ENCODE results near the gene SETBP1. TPM values are rescaled to one million over a fixed set of nuclear protein-coding genes. Genes with fewer than 3 reads are reported as not detected.

SETBP1 gene
- total RNA-seq, 1 donor from 2014 or later: 80.0 TPM

GRCh38 chr18:44791520-44791919 is 110.8 kb downstream of the SETBP1 start:
- peaks cover 56% of the 10 kb centered on the region for H3K4me1 Mint-ChIP-seq (ENCODE audit: unreplicated experiment)
- no peaks in the 10 kb centered on the region for H3K27me3 Mint-ChIP-seq (ENCODE audit: unreplicated experiment)
- peaks cover 16% of the 10 kb centered on the region for H3K36me3 Mint-ChIP-seq (ENCODE audit: unreplicated experiment)
- H3K27ac Mint-ChIP-seq (ENCODE audit: unreplicated experiment): no peak overlapping the region
- H3K9me3 Mint-ChIP-seq (ENCODE audit: unreplicated experiment): no peaks in the 10 kb centered on the region
- TF ChIP-seq CTCF (IDR thresholded peaks at IDR 0.05): no peak
- DNase-seq (ENCODE audit: extremely low spot score, unreplicated experiment): no peak
- no peak overlapping the region for H3K4me3 Mint-ChIP-seq (ENCODE audit: unreplicated experiment)

- Mint-ChIP-seq H3K4me3 (ENCODE audit: unreplicated experiment) (no peak overlapping the region), H3K9me3 (ENCODE audit: unreplicated experiment) (no peaks in the 10 kb centered on the region), H3K4me1 (ENCODE audit: unreplicated experiment) (peaks cover 48% of the 10 kb centered on the region), H3K36me3 (ENCODE audit: unreplicated experiment) (peaks cover 15% of the 10 kb centered on the region), H3K27ac (ENCODE audit: unreplicated experiment) (peak overlapping the region; percentile 64), H3K27me3 (ENCODE audit: unreplicated experiment) (no peaks in the 10 kb centered on the region)
- no peak for DNase-seq (ENCODE audit: extremely low spot score, unreplicated experiment)
- no peak for TF ChIP-seq CTCF (IDR thresholded peaks at IDR 0.05)
Measured at GRCh38 chr18:44792456-44793061, 111.9 kb downstream of the SETBP1 start.

- H3K4me1 Mint-ChIP-seq (ENCODE audit: unreplicated experiment): peaks cover 48% of the 10 kb centered on the region
- peak overlapping the region; percentile 64 for H3K27ac Mint-ChIP-seq (ENCODE audit: unreplicated experiment)
- no peaks in the 10 kb centered on the region for H3K9me3 Mint-ChIP-seq (ENCODE audit: unreplicated experiment)
- peaks cover 21% of the 10 kb centered on the region for H3K36me3 Mint-ChIP-seq (ENCODE audit: unreplicated experiment)
- no peak overlapping the region for H3K4me3 Mint-ChIP-seq (ENCODE audit: unreplicated experiment)
- H3K27me3 Mint-ChIP-seq (ENCODE audit: unreplicated experiment): no peaks in the 10 kb centered on the region
- no peak for DNase-seq (ENCODE audit: extremely low spot score, unreplicated experiment)
- no peak for TF ChIP-seq CTCF (IDR thresholded peaks at IDR 0.05)
Measured at GRCh38 chr18:44793194-44793593, 112.5 kb downstream of the SETBP1 start.

GRCh38 chr18:44793685-44794084 is 113.0 kb downstream of the SETBP1 start:
- Mint-ChIP-seq H3K36me3 (ENCODE audit: unreplicated experiment) (peaks cover 23% of the 10 kb centered on the region), H3K27ac (ENCODE audit: unreplicated experiment) (no peak overlapping the region), H3K4me1 (ENCODE audit: unreplicated experiment) (peaks cover 48% of the 10 kb centered on the region), H3K4me3 (ENCODE audit: unreplicated experiment) (no peak overlapping the region), H3K27me3 (ENCODE audit: unreplicated experiment) (no peaks in the 10 kb centered on the region), H3K9me3 (ENCODE audit: unreplicated experiment) (no peaks in the 10 kb centered on the region)
- no peak for TF ChIP-seq CTCF (IDR thresholded peaks at IDR 0.05)
- DNase-seq (ENCODE audit: extremely low spot score, unreplicated experiment): no peak

- Mint-ChIP-seq H3K4me1 (ENCODE audit: unreplicated experiment) (peaks cover 37% of the 10 kb centered on the region), H3K27me3 (ENCODE audit: unreplicated experiment) (no peaks in the 10 kb centered on the region), H3K36me3 (ENCODE audit: unreplicated experiment) (peaks cover 35% of the 10 kb centered on the region), H3K4me3 (ENCODE audit: unreplicated experiment) (no peak overlapping the region), H3K27ac (ENCODE audit: unreplicated experiment) (no peak overlapping the region), H3K9me3 (ENCODE audit: unreplicated experiment) (peaks cover under 1% of the 10 kb centered on the region)
- DNase-seq (ENCODE audit: extremely low spot score, unreplicated experiment): no peak
- TF ChIP-seq CTCF (IDR thresholded peaks at IDR 0.05): no peak
Measured at GRCh38 chr18:44795241-44795640, 114.6 kb downstream of the SETBP1 start.
